Endothelial cell of umbilical vein (primary cell): Measurements from ENCODE around the gene KIF15. TPM values are rescaled to one million over a fixed set of nuclear protein-coding genes. Genes with fewer than 3 reads are reported as not detected.

Experiments
- BruUV-seq: library from RNA; stranded (reverse); fragments of 400-500 nt; replicated peaks from 2 replicates; lab custom pipeline; 2021; lab: Mats Ljungman, UMichigan
- CTCF ChIA-PET: fragments of 300-600, 350-600 bp; sonication (Branson Sonifier 250); formaldehyde crosslinking; loops from one replicate; lab custom pipeline; 2021; ENCODE audit warnings: antibody characterized with exemption, inconsistent platforms; lab: Charles Lee
- POLR2A ChIA-PET: fragments of 300-600, 350-600 bp; sonication (Branson Sonifier 250); formaldehyde crosslinking; loops from one replicate; lab custom pipeline; 2021; ENCODE audit warnings: antibody characterized with exemption, inconsistent platforms; lab: Charles Lee
- DNase-seq: peaks from one replicate; pipeline ENCODE4 v3.0.0-alpha.2; 2011; ENCODE audit warnings: low read depth, low spot score
- FAIRE-seq: peaks from 2 replicates; lab custom pipeline; 2011; peaks lifted over from hg19 to GRCh38; lab: Jason Lieb, UNC
- H2AFZ ChIP-seq: 2 replicates; pipeline ENCODE4 v1.6.0; 2012; ENCODE audit warnings: low read depth, low read length, control low read depth, inconsistent platforms
- H3K27ac ChIP-seq: 2 replicates; pipeline ENCODE4 v1.5.1; 2011; ENCODE audit warnings: low read depth, mild to moderate bottlenecking, control low read depth, low read length, moderate library complexity; ENCODE audit not compliant: insufficient read depth
- H3K27me3 ChIP-seq, 2 experiments: 2 replicates each; pipeline versions ENCODE4 v1.6.0 to v1.6.1; 2011; ENCODE audit warnings: low read length in 2 of 2, mixed read lengths in 1 of 2; ENCODE audit not compliant: control insufficient read depth in 2 of 2, insufficient read depth in 2 of 2
- H3K36me3 ChIP-seq, 2 experiments: 2 replicates in 1 of 2; 3 replicates in 1 of 2; pipeline ENCODE4 v1.5.1; 2011; ENCODE audit warnings: low read length in 2 of 2, mild to moderate bottlenecking in 1 of 2, moderate library complexity in 1 of 2; ENCODE audit not compliant: control insufficient read depth in 2 of 2, insufficient read depth in 2 of 2; ENCODE audit errors: extremely low read depth in 1 of 2
- H3K4me1 ChIP-seq: 3 replicates; pipeline ENCODE4 v1.5.1; 2011; ENCODE audit warnings: mild to moderate bottlenecking, low read length; ENCODE audit not compliant: control insufficient read depth, insufficient read depth; ENCODE audit errors: extremely low read depth
- H3K4me2 ChIP-seq: 2 replicates; pipeline ENCODE4 v1.6.1; 2011; ENCODE audit warnings: low read length, control low read depth, mixed read lengths; ENCODE audit not compliant: insufficient read depth
- H3K4me3 ChIP-seq, 3 experiments: fragments of 200-600 bp in 1 of 3; sonication (generic), shearing (Covaris generic) in 1 of 3; replicated peaks in 1 of 3; 2 replicates each; pipeline ENCODE4 v1.5.1; 2011 to 2016; ENCODE audit warnings: control low read depth in 3 of 3, low read length in 3 of 3, mild to moderate bottlenecking in 2 of 3, inconsistent platforms in 1 of 3, low read depth in 1 of 3, moderate library complexity in 1 of 3; ENCODE audit not compliant: insufficient read depth in 1 of 3
- H3K79me2 ChIP-seq: 2 replicates; pipeline ENCODE4 v1.6.0; 2012; ENCODE audit warnings: low read length, inconsistent platforms; ENCODE audit not compliant: control insufficient read depth, insufficient read depth
- H3K9ac ChIP-seq: replicated peaks from 2 replicates; pipeline ENCODE3; 2011; ENCODE audit warnings: low read length, control low read depth; ENCODE audit not compliant: insufficient read depth; ENCODE audit errors: extremely low read depth
- H3K9me1 ChIP-seq: replicated peaks from 3 replicates; pipeline ENCODE4 v1.6.0; 2011; ENCODE audit warnings: mild to moderate bottlenecking, low read length; ENCODE audit not compliant: control insufficient read depth, insufficient read depth; ENCODE audit errors: extremely low read depth
- H3K9me3 ChIP-seq: replicated peaks from 2 replicates; pipeline ENCODE4 v1.5.1; 2012; ENCODE audit warnings: low read length, inconsistent platforms; ENCODE audit not compliant: control insufficient read depth, insufficient read depth
- H4K20me1 ChIP-seq: replicated peaks from 2 replicates; pipeline ENCODE3; 2011; ENCODE audit warnings: mild to moderate bottlenecking, low read length; ENCODE audit not compliant: control insufficient read depth, insufficient read depth; ENCODE audit errors: extremely low read depth
- CTCF ChIP-seq, 2 donors: IDR thresholded peaks; 1 replicate in 1 of 2; 2 replicates in 1 of 2; pipeline ENCODE4 v1.5.1; 2011; ENCODE audit warnings: low read length in 2 of 2, mild to moderate bottlenecking in 2 of 2, moderate library complexity in 2 of 2, control low read depth in 1 of 2, inconsistent platforms in 1 of 2, low read depth in 1 of 2; ENCODE audit not compliant: insufficient read depth in 1 of 2; ENCODE audit errors: extremely low read depth in 1 of 2
- EZH2 ChIP-seq: IDR thresholded peaks from 2 replicates; pipeline ENCODE4 v1.6.1; 2012; ENCODE audit warnings: borderline replicate concordance, low read depth, mild to moderate bottlenecking, moderate library complexity, low read length, inconsistent platforms; ENCODE audit not compliant: severe bottlenecking
- FOS ChIP-seq: IDR thresholded peaks from 2 replicates; pipeline ENCODE4 v1.6.1; 2011; ENCODE audit warnings: mild to moderate bottlenecking, low read length, moderate library complexity, borderline replicate concordance; ENCODE audit not compliant: insufficient read depth
- GATA2 ChIP-seq: IDR thresholded peaks from 2 replicates; pipeline ENCODE4 v1.7.0; 2011; ENCODE audit warnings: low read depth, mild to moderate bottlenecking, moderate library complexity, mixed read lengths, low read length; ENCODE audit not compliant: insufficient read length, insufficient read depth
- JUN ChIP-seq: IDR thresholded peaks from 2 replicates; pipeline ENCODE4 v1.6.1; 2011; ENCODE audit warnings: borderline replicate concordance, low read depth; ENCODE audit not compliant: insufficient read length, insufficient read depth
- MAX ChIP-seq: IDR thresholded peaks from 2 replicates; pipeline ENCODE4 v1.6.1; 2011; ENCODE audit not compliant: insufficient read depth, insufficient read length
- MYC ChIP-seq: IDR thresholded peaks from one replicate; pipeline ENCODE4 v1.6.1; 2011; ENCODE audit warnings: mild to moderate bottlenecking, low read depth, low read length
- POLR2A ChIP-seq: IDR thresholded peaks from 2 replicates; pipeline ENCODE4 v1.6.1; 2012; ENCODE audit warnings: low read depth, mild to moderate bottlenecking, control low read depth, low read length
- POLR2AphosphoS5 ChIP-seq: IDR thresholded peaks from 2 replicates; pipeline ENCODE4 v1.6.1; 2012; ENCODE audit warnings: low read depth, mild to moderate bottlenecking, control low read depth, low read length, moderate library complexity; ENCODE audit not compliant: insufficient read depth
- dilution Hi-C: fragments of 300-500 bp; cut with MboI; formaldehyde crosslinking; loops from one replicate; pipeline ENCODE4 v1.15.0; 2019; ENCODE audit warnings: low sequenced_read_pairs; ENCODE audit not compliant: extremely low pct_ligation_motif_present
- intact Hi-C: fragments of 100-400 bp; cut with micrococcal nuclease; formaldehyde crosslinking; loops from one replicate; pipeline ENCODE4 v1.10.0; 2022
- polyA plus RNA-seq, 4 experiments: library from polyadenylated mRNA; depleted of rRNA in 3 of 4; stranded (reverse) in 3 of 4; unstranded in 1 of 4; fragments of >200 nt; gene quantifications; 2 replicates each; pipeline versions ENCODE4 v1.2.1 to v1.2.3, GENCODE V29; 2011 to 2012; ENCODE audit warnings: missing spikeins in 1 of 4
- total RNA-seq: library from RNA; stranded (reverse); gene quantifications from 2 replicates; pipeline ENCODE4 v1.2.3, GENCODE V29; 2021

The KIF15 gene
- total and polyA plus RNA-seq, 2 donors (not counting 3 experiments of a cell fraction or from before 2014, with no cell fraction given) = 2.2 to 21.6 TPM

GRCh38 chr3:44835684-44836083, 74.1 kb downstream of the KIF15 start:
- ChIA-PET CTCF (no interaction called here), POLR2A (no interaction called here)
- H3K79me2 ChIP-seq = no peaks in the 10 kb centered on the region
- H3K4me1 ChIP-seq = no peaks in the 10 kb centered on the region
- no peak overlapping the region for H3K4me3 ChIP-seq
- H3K9me3 ChIP-seq = peaks cover 4% of the 10 kb centered on the region
- dilution Hi-C loops = no loop called here
- no peak overlapping the region for H3K9ac ChIP-seq
- no peak overlapping the region for H3K4me2 ChIP-seq
- DNase-seq (no peak), FAIRE-seq (no peak)
- no peaks in the 10 kb centered on the region for H3K9me1 ChIP-seq
- intact Hi-C loops = no loop called here
- no peak overlapping the region for H3K27ac ChIP-seq
- H4K20me1 ChIP-seq = no peaks in the 10 kb centered on the region
- TF ChIP-seq MAX (no peak), POLR2A (no peak)
- BruUV-seq = no TSS peak
- no peak overlapping the region for H2AFZ ChIP-seq
- H3K27me3 ChIP-seq = no peaks in the 10 kb centered on the region
- H3K36me3 ChIP-seq = peaks cover 2 to 5% of the 10 kb centered on the region in 2 experiments

- H4K20me1 ChIP-seq = no peaks in the 10 kb centered on the region
- dilution Hi-C loops = no loop called here
These were observed 80.8 kb downstream of the KIF15 start for GRCh38 chr3:44842376-44842775.

More at GRCh38 chr3:44842376-44842775, 80.8 kb downstream of the KIF15 start:
- H3K27me3 ChIP-seq = no peaks in the 10 kb centered on the region
- no peak overlapping the region for H3K4me3 ChIP-seq
- H3K9ac ChIP-seq = no peak overlapping the region
- DNase-seq = no peak
- TF ChIP-seq JUN = no peak
- no peak for TF ChIP-seq FOS
- TF ChIP-seq MYC = no peak
- TF ChIP-seq GATA2 = no peak
- no peak for TF ChIP-seq CTCF (IDR thresholded peaks at IDR 0.05; ENCODE audit: extremely low read depth in 1 of 2, insufficient read depth in 1 of 2, low read depth in 1 of 2, low read length in 2 of 2)
- no peak for TF ChIP-seq EZH2
- no peak for TF ChIP-seq POLR2A
- TF ChIP-seq POLR2AphosphoS5 = no peak
- no peak for TF ChIP-seq MAX
- ChIA-PET CTCF (interaction anchor here (0.8 to 3.1 kb wide), 3 partner anchors 11 to 72 kb away, joined by 3 to 10 read pairs (median 4); no protein-coding TSS in a partner anchor), POLR2A (no interaction called here)
- no peaks in the 10 kb centered on the region for H3K9me3 ChIP-seq
- no peak overlapping the region for H2AFZ ChIP-seq
- H3K27ac ChIP-seq = no peak overlapping the region
- no peak overlapping the region for H3K4me2 ChIP-seq
- FAIRE-seq = peak; percentile 55
- H3K4me1 ChIP-seq = no peaks in the 10 kb centered on the region
- H3K36me3 ChIP-seq = peaks cover 0 to 12% of the 10 kb centered on the region in 2 experiments
- no TSS peak for BruUV-seq
- intact Hi-C loops = no loop called here
- H3K9me1 ChIP-seq = no peaks in the 10 kb centered on the region
- no peaks in the 10 kb centered on the region for H3K79me2 ChIP-seq
